ENCODE data around the gene C2orf80. TPM values are rescaled to one million over a fixed set of nuclear protein-coding genes. Genes with fewer than 3 reads are reported as not detected.

The C2orf80 gene
- total and polyA plus RNA-seq, 2 donors (not counting 3 experiments of a cell fraction or from before 2014, with no cell fraction given), result not detected

DNA sequence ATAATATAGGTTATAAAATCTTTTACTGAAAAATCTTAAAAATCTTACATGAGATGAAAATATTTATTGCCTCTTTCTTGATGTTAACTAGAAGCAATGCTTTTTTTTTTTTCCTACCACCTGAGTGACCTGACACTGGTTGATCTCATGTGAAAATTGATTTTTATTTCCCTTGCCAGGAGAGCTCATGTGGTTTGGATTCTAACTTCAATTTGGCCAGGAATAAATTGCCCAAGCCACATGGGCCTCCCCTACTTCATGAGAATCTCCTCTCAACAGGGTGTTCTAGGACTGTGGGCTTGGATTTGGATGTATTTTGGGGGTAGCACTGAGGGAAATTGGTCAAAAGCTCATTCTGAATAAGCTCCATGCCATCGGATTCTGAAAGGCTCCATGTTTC, 45.0 kb upstream of the C2orf80 start:
- Histone ChIP-seq H3K36me3 (ENCODE audit: control insufficient read depth in 2 of 2, extremely low read depth in 1 of 2, insufficient read depth in 2 of 2, low read length in 2 of 2) (peaks cover 3 to 17% of the 10 kb centered on the region in 2 experiments), H3K27ac (ENCODE audit: insufficient read depth, low read depth, low read length) (no peak overlapping the region), H3K27me3 (ENCODE audit: control insufficient read depth in 2 of 2, insufficient read depth in 2 of 2, low read length in 2 of 2) (no peaks in the 10 kb centered on the region), H2AFZ (ENCODE audit: low read depth, low read length) (no peak overlapping the region), H3K4me1 (ENCODE audit: control insufficient read depth, extremely low read depth, insufficient read depth, low read length) (no peaks in the 10 kb centered on the region), H3K4me3 (replicated peaks in 1 of 3; ENCODE audit: insufficient read depth in 1 of 3, low read depth in 1 of 3, low read length in 3 of 3) (no peak overlapping the region), H3K4me2 (ENCODE audit: insufficient read depth, low read length) (no peak overlapping the region), H3K9ac (replicated peaks; ENCODE audit: extremely low read depth, insufficient read depth, low read length) (no peak overlapping the region), H3K9me3 (replicated peaks; ENCODE audit: control insufficient read depth, insufficient read depth, low read length) (no peaks in the 10 kb centered on the region), H3K9me1 (replicated peaks; ENCODE audit: control insufficient read depth, extremely low read depth, insufficient read depth, low read length) (no peaks in the 10 kb centered on the region), H3K79me2 (ENCODE audit: control insufficient read depth, insufficient read depth, low read length) (no peaks in the 10 kb centered on the region), H4K20me1 (replicated peaks; ENCODE audit: control insufficient read depth, extremely low read depth, insufficient read depth, low read length) (no peaks in the 10 kb centered on the region)
- FAIRE-seq, result no peak
- BruUV-seq (replicated peaks), result no TSS peak
- TF ChIP-seq MYC (IDR thresholded peaks at IDR 0.05; ENCODE audit: low read depth, low read length) (no peak), POLR2AphosphoS5 (IDR thresholded peaks at IDR 0.05; ENCODE audit: insufficient read depth, low read depth, low read length) (no peak), FOS (IDR thresholded peaks at IDR 0.05; ENCODE audit: borderline replicate concordance, insufficient read depth, low read length) (no peak), EZH2 (IDR thresholded peaks at IDR 0.05; ENCODE audit: borderline replicate concordance, low read depth, low read length, severe bottlenecking) (no peak), POLR2A (IDR thresholded peaks at IDR 0.05; ENCODE audit: low read depth, low read length) (no peak)
- TF ChIP-seq, protein P1, sequence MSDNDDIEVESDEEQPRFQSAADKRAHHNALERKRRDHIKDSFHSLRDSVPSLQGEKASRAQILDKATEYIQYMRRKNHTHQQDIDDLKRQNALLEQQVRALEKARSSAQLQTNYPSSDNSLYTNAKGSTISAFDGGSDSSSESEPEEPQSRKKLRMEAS (IDR thresholded peaks at IDR 0.05; ENCODE audit: insufficient read depth, insufficient read length), result no peak
- CTCF ChIA-PET, result interaction anchor here (1.0 kb wide), 1 partner anchor 19 kb away, joined by 4 read pairs; no protein-coding TSS in a partner anchor
- no peak for DNase-seq (ENCODE audit: low read depth, low spot score)
- intact Hi-C loops (cut with micrococcal nuclease) (no loop called here), dilution Hi-C loops (cut with MboI; ENCODE audit: extremely low pct_ligation_motif_present, low sequenced_read_pairs) (no loop called here)
- POLR2A ChIA-PET, result no interaction called here

DNA sequence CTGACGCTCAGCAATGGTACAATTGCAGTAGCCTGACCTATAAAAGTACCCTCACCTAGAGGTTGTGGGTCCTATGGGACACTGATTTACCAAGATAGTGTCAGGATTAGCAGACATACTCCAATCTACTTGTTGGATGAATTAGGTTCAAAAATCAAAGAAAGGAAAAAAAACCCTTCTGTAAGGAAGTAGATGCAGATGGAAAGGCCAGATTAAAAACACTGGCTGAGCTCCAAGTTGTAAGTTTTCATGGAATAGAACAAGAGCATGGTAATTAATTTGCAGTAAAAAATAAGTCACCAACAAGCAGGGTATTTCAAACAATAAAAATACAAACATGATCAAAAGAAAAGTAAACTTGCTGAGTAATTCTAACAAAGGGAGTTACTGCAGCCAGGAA, 38.6 kb upstream of the C2orf80 start:
- no peaks in the 10 kb centered on the region for H3K79me2 ChIP-seq (ENCODE audit: control insufficient read depth, insufficient read depth, low read length)
- no peaks in the 10 kb centered on the region for H3K4me1 ChIP-seq (ENCODE audit: control insufficient read depth, extremely low read depth, insufficient read depth, low read length)
- no peak overlapping the region for H2AFZ ChIP-seq (ENCODE audit: low read depth, low read length)
- no peak overlapping the region for H3K9ac ChIP-seq (replicated peaks; ENCODE audit: extremely low read depth, insufficient read depth, low read length)
- no peak overlapping the region for H3K27ac ChIP-seq (ENCODE audit: insufficient read depth, low read depth, low read length)
- ChIA-PET POLR2A (no interaction called here), CTCF (interaction anchor here (0.6 to 2.0 kb wide), 6 partner anchors 22 to 63 kb away, joined by 3 to 4 read pairs (median 3); partner anchors contain the start of genes IDH1 and PIKFYVE)
- no TSS peak for BruUV-seq (replicated peaks)
- no peak for FAIRE-seq
- no peaks in the 10 kb centered on the region for H3K9me1 ChIP-seq (replicated peaks; ENCODE audit: control insufficient read depth, extremely low read depth, insufficient read depth, low read length)
- no peaks in the 10 kb centered on the region for H3K36me3 ChIP-seq (ENCODE audit: control insufficient read depth in 2 of 2, extremely low read depth in 1 of 2, insufficient read depth in 2 of 2, low read length in 2 of 2)
- H3K4me3 ChIP-seq (replicated peaks in 1 of 3; ENCODE audit: insufficient read depth in 1 of 3, low read depth in 1 of 3, low read length in 3 of 3), result no peak overlapping the region
- dilution Hi-C loops (cut with MboI; ENCODE audit: extremely low pct_ligation_motif_present, low sequenced_read_pairs), result no loop called here
- no peak overlapping the region for H3K4me2 ChIP-seq (ENCODE audit: insufficient read depth, low read length)
- no peaks in the 10 kb centered on the region for H3K27me3 ChIP-seq (ENCODE audit: control insufficient read depth in 2 of 2, insufficient read depth in 2 of 2, low read length in 2 of 2)
- TF ChIP-seq GATA2 (IDR thresholded peaks at IDR 0.05; ENCODE audit: insufficient read depth, insufficient read length, low read depth, low read length) (no peak), POLR2AphosphoS5 (IDR thresholded peaks at IDR 0.05; ENCODE audit: insufficient read depth, low read depth, low read length) (no peak), EZH2 (IDR thresholded peaks at IDR 0.05; ENCODE audit: borderline replicate concordance, low read depth, low read length, severe bottlenecking) (no peak), FOS (IDR thresholded peaks at IDR 0.05; ENCODE audit: borderline replicate concordance, insufficient read depth, low read length) (no peak), POLR2A (IDR thresholded peaks at IDR 0.05; ENCODE audit: low read depth, low read length) (no peak), JUN (IDR thresholded peaks at IDR 0.05; ENCODE audit: borderline replicate concordance, insufficient read depth, insufficient read length, low read depth) (no peak), MYC (IDR thresholded peaks at IDR 0.05; ENCODE audit: low read depth, low read length) (no peak)
- TF ChIP-seq, protein P2, sequence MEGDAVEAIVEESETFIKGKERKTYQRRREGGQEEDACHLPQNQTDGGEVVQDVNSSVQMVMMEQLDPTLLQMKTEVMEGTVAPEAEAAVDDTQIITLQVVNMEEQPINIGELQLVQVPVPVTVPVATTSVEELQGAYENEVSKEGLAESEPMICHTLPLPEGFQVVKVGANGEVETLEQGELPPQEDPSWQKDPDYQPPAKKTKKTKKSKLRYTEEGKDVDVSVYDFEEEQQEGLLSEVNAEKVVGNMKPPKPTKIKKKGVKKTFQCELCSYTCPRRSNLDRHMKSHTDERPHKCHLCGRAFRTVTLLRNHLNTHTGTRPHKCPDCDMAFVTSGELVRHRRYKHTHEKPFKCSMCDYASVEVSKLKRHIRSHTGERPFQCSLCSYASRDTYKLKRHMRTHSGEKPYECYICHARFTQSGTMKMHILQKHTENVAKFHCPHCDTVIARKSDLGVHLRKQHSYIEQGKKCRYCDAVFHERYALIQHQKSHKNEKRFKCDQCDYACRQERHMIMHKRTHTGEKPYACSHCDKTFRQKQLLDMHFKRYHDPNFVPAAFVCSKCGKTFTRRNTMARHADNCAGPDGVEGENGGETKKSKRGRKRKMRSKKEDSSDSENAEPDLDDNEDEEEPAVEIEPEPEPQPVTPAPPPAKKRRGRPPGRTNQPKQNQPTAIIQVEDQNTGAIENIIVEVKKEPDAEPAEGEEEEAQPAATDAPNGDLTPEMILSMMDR (IDR thresholded peaks at IDR 0.05; ENCODE audit: extremely low read depth in 1 of 2, insufficient read depth in 1 of 2, low read depth in 1 of 2, low read length in 2 of 2), result no peak
- TF ChIP-seq, protein P1 (IDR thresholded peaks at IDR 0.05; ENCODE audit: insufficient read depth, insufficient read length), result no peak
- peak; percentile 80 for DNase-seq (ENCODE audit: low read depth, low spot score)
- H3K9me3 ChIP-seq (replicated peaks; ENCODE audit: control insufficient read depth, insufficient read depth, low read length), result no peaks in the 10 kb centered on the region
- intact Hi-C loops (cut with micrococcal nuclease), result no loop called here
- no peaks in the 10 kb centered on the region for H4K20me1 ChIP-seq (replicated peaks; ENCODE audit: control insufficient read depth, extremely low read depth, insufficient read depth, low read length)
